ENCODE data around the gene ZC2HC1B.

Gene ZC2HC1B

DNA sequence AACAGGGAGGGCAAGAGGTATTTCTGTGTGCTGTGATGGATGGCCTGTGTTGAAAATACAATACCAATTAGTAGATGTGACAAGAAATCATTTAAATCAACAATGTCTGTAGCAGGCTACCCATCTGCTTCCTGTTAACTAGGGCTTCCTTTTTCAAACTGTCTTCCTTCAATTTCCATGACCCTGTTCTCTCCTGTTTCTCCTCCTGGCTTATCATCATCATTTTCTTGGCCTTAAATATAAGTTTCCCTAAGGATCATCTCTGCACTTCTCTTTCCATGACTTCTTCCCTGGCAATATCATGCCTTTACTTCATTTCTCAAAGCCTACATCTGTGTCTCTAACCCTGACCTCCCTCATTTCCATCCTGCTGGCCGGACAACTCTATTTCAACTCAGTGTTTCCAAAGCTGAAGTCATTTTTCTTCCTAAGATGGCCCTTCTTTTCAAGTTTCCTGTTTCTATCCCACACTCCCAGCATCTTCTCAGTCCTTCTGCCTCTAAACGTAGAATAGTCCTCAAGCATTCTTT lies 18.2 kb downstream of the ZC2HC1B start:
- TF ChIP-seq CTCF (IDR thresholded peaks at IDR 0.05; ENCODE audit: low read depth, low read length): no peak
- no peak overlapping the region for H3K4me3 ChIP-seq (replicated peaks in 1 of 2; ENCODE audit: low read depth in 2 of 2, low read length in 2 of 2)
- DNase-seq (ENCODE audit: low read depth in 2 of 2): no peak

DNA sequence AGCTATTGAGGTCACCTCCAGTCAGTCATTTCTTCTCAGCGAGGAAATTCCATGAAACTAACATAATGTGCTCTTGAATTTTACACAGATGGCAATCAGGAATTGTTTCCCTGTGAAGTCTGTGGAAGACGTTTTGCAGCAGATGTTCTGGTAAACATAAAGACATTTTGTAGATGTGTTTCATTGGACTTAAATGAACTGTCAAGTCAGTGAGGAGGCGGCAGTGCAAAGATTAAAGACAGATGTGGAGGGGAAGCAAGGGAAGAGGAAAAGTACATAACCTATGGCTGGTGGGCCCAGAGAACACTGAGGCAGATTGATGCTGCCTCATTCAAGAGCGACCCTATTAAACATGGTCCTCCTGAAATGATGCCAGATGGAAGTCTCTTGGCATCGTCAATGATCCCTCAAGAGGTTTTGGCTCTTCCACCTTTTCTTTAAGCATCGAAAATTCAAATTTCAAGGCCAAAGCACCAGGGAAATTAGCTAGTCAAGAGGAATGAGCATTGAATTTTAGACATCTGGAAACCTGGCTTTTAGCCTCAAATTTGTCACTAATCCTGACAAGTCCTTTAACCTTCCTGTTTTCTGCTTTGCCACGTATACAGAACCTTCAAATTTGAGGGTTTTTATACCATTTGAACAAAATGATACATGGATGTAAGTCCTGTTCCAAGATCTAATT lies 20.1 kb downstream of the ZC2HC1B start:
- TF ChIP-seq CTCF (IDR thresholded peaks at IDR 0.05; ENCODE audit: low read depth, low read length): no peak
- no peak for DNase-seq (ENCODE audit: low read depth in 2 of 2)
- no peak overlapping the region for H3K4me3 ChIP-seq (replicated peaks in 1 of 2; ENCODE audit: low read depth in 2 of 2, low read length in 2 of 2)

- DNase-seq (ENCODE audit: low read depth in 2 of 2): no peak
- no peak for TF ChIP-seq CTCF (IDR thresholded peaks at IDR 0.05; ENCODE audit: low read depth, low read length)
Observed at GRCh38 chr6:143885116-143885515, 20.8 kb downstream of the ZC2HC1B start.

DNA sequence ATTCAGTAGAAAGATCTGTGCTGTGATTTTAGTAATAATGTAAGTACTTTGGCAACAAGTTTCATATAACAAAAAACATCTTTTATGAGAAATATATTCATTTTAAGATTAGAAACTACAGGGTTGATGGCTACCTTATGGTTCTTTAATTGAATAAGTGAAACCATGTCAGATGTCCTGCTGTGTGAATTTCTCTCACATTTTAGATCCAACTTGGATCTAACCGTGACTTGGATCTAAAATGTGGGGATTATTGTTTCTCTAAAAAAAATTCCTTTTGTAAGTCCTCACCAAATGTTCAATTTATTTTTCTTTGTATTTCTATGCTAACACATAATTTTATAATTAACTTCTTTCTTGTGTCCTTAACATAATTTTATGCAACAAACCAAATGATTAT lies 30.4 kb downstream of the ZC2HC1B start:
- no peak for DNase-seq (ENCODE audit: low read depth in 2 of 2)
- no peak overlapping the region for H3K4me3 ChIP-seq (replicated peaks in 1 of 2; ENCODE audit: low read depth in 2 of 2, low read length in 2 of 2)
- TF ChIP-seq CTCF (IDR thresholded peaks at IDR 0.05; ENCODE audit: low read depth, low read length): no peak

More at GRCh38 chr6:143885116-143885515, 20.8 kb downstream of the ZC2HC1B start:
- H3K4me3 ChIP-seq (replicated peaks in 1 of 2; ENCODE audit: low read depth in 2 of 2, low read length in 2 of 2): no peak overlapping the region

DNA sequence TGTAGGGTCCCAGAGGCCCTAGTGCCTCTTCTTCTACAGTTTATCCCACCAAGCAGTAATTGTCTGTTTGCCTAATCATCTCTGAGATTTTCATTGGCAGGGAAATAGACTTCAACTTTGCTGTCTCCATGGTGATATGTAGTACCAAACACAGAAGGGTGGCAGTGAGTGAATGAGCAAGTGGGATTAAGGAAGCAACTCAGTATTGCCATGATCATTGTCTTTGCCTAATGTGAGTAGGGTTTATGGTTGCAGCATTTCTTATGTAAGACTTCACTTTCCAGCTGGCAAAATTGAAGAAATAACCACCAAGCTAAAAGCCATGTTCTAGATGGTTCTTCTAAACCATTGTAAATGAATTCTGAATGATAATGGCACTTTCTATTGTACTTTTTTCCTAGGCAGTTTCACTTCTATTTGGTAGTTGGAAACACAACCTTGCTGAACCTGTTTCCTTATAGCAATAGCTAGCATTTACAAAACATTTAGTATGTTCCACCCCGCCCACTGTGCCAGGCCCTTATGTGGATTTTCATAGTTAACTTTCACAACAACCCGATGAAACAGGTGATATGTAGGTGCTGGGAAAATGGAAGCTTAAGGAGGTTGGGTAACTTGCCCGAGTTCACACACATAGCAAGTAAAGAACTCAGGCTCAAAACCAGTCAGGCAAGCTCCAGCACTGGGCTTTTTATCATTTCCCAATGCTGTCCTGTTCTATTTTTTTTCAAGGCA lies 32.0 kb downstream of the ZC2HC1B start:
- no peak for TF ChIP-seq CTCF (IDR thresholded peaks at IDR 0.05; ENCODE audit: low read depth, low read length)
- no peak overlapping the region for H3K4me3 ChIP-seq (replicated peaks in 1 of 2; ENCODE audit: low read depth in 2 of 2, low read length in 2 of 2)
- peak in 1 of 2 donors; percentile 2 for DNase-seq (ENCODE audit: low read depth in 2 of 2)

DNA sequence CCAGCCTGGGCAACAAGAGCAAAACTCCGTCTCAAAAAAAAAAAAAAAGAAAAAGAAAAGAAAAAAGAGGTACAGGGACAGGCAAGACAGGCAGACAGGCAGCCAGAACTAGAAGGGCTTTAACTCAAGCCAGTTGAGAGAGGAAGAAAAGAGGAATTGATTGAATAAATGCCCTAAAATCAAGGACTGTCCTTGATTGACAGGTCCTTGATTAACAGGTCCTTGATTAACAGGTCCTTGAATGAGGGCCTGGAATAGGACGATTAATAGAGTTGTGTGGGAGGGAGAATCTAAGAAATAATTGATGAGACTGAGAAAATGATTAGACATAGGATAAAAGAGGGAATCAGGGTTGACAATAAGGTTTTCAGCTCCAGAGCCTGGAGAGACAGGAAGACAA lies 36.1 kb downstream of the ZC2HC1B start:
- TF ChIP-seq CTCF (IDR thresholded peaks at IDR 0.05; ENCODE audit: low read depth, low read length): no peak
- DNase-seq (ENCODE audit: low read depth in 2 of 2): no peak
- no peak overlapping the region for H3K4me3 ChIP-seq (replicated peaks in 1 of 2; ENCODE audit: low read depth in 2 of 2, low read length in 2 of 2)
